Ishikawa (cell line): ENCODE results near the gene SYCN.

Experiments
- CEBPB ChIP-seq: IDR thresholded peaks from 2 replicates; pipeline ENCODE4 v1.6.1; 2012
- EGR1 ChIP-seq: IDR thresholded peaks from 2 replicates; pipeline ENCODE4 v1.6.1; 2012
- EP300 ChIP-seq: IDR thresholded peaks from 2 replicates; pipeline ENCODE4 v1.6.1; 2012; ENCODE audit warnings: borderline replicate concordance
- FOXM1 ChIP-seq: IDR thresholded peaks from 2 replicates; pipeline ENCODE4 v1.6.1; 2012; ENCODE audit warnings: low read depth, borderline replicate concordance
- MAX ChIP-seq: IDR thresholded peaks from 2 replicates; pipeline ENCODE4 v1.6.1; 2012
- NFIC ChIP-seq: IDR thresholded peaks from 2 replicates; pipeline ENCODE4 v1.6.1; 2012
- RAD21 ChIP-seq: IDR thresholded peaks from 2 replicates; pipeline ENCODE4 v1.6.1; 2012; ENCODE audit warnings: low read depth
- REST ChIP-seq: IDR thresholded peaks from 2 replicates; pipeline ENCODE4 v1.6.1; 2012; ENCODE audit warnings: low read depth, mild to moderate bottlenecking
- TAF1 ChIP-seq: IDR thresholded peaks from 2 replicates; pipeline ENCODE4 v1.6.1; 2012; ENCODE audit warnings: low read depth, mild to moderate bottlenecking
- TCF12 ChIP-seq: IDR thresholded peaks from 2 replicates; pipeline ENCODE4 v1.6.1; 2012; ENCODE audit warnings: low read depth
- TEAD4 ChIP-seq: IDR thresholded peaks from 2 replicates; pipeline ENCODE4 v1.6.1; 2012
- USF1 ChIP-seq: IDR thresholded peaks from 2 replicates; pipeline ENCODE4 v1.6.1; 2012
- YY1 ChIP-seq: IDR thresholded peaks from 2 replicates; pipeline ENCODE4 v1.6.1; 2012; ENCODE audit warnings: low read depth

- no peak for TF ChIP-seq REST
- TF ChIP-seq TEAD4: no peak
- TF ChIP-seq MAX: no peak
- no peak for TF ChIP-seq RAD21
- no peak for TF ChIP-seq EP300
- TF ChIP-seq FOXM1: no peak
- no peak for TF ChIP-seq YY1
- TF ChIP-seq EGR1: no peak
- no peak for TF ChIP-seq USF1
- no peak for TF ChIP-seq TCF12
- no peak for TF ChIP-seq TAF1
- no peak for TF ChIP-seq CEBPB
- TF ChIP-seq NFIC: no peak
Observed at GRCh38 chr19:39200066-39200802, 3.8 kb downstream of the SYCN start.
